T-helper 1 cell treated with Interleukin-12 subunit alpha and Interleukin-12 subunit beta and Interleukin-4 antibody, amounts not matched to agents 30 ng/mL and 1 ng/mL, for 36 hours (primary cell): ENCODE data around the gene MAP4K4. TPM values are rescaled to one million over a fixed set of nuclear protein-coding genes. Genes with fewer than 3 reads are reported as not detected.
"Not testable (repeated sequence)": the region's sequence is repeated elsewhere in the genome, so short reads cannot be mapped to it uniquely, and the experiment has no call there.

Source experiments
- intact Hi-C: fragments of 100-400 bp; cut with micrococcal nuclease; formaldehyde crosslinking; loops from one replicate; pipeline ENCODE4 v1.15.1; 2024
- total RNA-seq: library from RNA; stranded (reverse); gene quantifications from 2 replicates; pipeline ENCODE4 v1.2.3, GENCODE V29; 2022

The MAP4K4 gene
- total RNA-seq, 1 donor from 2014 or later = 120 TPM

DNA sequence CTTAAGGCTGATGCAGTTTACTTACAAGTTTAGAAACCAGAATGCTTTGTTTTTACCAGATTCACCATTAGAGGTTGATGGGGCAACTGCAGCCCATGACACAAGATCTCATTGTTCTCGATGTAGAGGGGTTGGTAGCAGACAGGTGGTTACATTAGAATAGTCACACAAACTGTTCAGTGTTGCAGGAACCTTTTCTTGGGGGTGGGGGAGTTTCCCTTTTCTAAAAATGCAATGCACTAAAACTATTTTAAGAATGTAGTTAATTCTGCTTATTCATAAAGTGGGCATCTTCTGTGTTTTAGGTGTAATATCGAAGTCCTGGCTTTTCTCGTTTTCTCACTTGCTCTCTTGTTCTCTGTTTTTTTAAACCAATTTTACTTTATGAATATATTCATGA, 194.9 kb downstream of the MAP4K4 start:
- intact Hi-C loops = no loop called here

DNA sequence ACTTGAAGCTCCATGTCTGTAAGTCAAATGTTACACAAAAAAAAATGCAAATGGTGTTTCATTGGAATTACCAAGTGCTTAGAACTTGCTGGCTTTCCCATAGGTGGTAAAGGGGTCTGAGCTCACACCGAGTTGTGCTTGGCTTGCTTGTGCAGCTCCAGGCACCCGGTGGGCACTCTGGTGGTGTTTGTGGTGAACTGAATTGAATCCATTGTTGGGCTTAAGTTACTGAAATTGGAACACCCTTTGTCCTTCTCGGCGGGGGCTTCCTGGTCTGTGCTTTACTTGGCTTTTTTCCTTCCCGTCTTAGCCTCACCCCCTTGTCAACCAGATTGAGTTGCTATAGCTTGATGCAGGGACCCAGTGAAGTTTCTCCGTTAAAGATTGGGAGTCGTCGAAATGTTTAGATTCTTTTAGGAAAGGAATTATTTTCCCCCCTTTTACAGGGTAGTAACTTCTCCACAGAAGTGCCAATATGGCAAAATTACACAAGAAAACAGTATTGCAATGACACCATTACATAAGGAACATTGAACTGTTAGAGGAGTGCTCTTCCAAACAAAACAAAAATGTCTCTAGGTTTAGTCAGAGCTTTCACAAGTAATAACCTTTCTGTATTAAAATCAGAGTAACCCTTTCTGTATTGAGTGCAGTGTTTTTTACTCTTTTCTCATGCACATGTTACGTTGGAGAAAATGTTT, 196.3 kb downstream of the MAP4K4 start:
- intact Hi-C loops = no loop called here

DNA sequence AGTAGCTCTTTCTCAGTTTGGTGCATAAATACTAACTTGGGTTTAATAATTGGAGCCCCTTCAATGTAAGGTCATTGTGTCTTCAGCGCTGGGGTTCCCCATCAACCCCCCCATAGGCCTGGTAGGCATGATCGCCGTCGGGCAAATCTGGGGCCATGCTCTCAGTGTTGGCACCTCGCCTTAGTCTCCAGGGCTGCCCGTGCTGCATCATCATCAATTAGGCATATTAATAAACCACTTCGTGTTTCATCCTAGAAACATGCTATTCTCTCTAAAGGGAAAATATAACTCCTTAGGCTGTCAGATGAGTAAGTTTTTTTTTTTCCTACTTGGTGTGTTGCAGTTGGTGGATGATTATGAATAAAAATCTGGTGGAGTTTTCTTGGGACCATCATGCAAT, 197.5 kb downstream of the MAP4K4 start:
- intact Hi-C loops = no loop called here

- intact Hi-C loops = no loop called here
These were observed 198.4 kb downstream of the MAP4K4 start for GRCh38 chr2:101895819-101896322.

GRCh38 chr2:101897301-101897700, 199.8 kb downstream of the MAP4K4 start:
- intact Hi-C loops = no loop called here

GRCh38 chr2:101899265-101899664, 201.8 kb downstream of the MAP4K4 start:
- intact Hi-C loops = no loop called here

- intact Hi-C loops = no loop called here
These were observed 202.4 kb downstream of the MAP4K4 start for GRCh38 chr2:101899871-101900270.

DNA sequence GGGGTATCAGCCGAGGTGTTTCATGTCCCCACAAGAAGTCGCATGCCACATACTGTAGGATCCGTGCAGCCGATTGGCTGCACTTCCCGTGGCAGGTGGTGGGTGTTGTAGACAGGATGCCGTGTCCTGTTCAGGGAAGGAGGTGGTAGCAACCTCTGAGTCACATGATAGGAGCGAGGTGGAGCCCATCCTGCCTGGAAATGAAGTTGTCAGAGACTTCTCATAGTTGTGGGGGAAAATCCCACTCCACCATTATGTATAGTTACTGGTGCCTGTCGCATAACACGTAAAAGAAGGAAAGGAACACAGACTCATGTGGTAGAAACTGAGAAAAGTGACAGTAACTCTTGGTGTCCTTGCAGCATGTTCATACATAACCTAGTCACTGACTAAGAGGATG, 202.9 kb downstream of the MAP4K4 start:
- intact Hi-C loops = no loop called here

- intact Hi-C loops = no loop called here
These were observed 203.7 kb downstream of the MAP4K4 start for GRCh38 chr2:101901241-101901640.

- intact Hi-C loops = no loop called here
These were observed 204.7 kb downstream of the MAP4K4 start for GRCh38 chr2:101902169-101902568.

DNA sequence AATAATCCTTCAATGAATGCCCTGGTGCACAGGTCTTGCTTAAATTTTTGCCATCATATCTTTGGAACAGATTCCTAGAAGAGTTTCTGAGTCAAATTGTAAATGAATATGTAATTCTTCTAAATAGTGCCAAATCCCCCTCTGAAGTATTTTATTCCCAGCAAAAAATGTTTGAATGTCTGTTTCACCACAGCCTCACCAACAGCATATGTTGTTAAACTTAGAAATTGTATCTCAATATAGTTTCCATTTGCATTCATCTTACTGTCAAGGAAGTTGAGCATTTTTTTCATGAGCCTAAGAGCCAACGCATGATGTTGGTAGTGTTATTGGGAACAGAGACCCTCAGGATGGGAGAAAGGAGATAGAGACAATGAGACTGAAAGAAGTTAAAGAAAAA, 207.4 kb downstream of the MAP4K4 start:
- intact Hi-C loops = no loop called here

DNA sequence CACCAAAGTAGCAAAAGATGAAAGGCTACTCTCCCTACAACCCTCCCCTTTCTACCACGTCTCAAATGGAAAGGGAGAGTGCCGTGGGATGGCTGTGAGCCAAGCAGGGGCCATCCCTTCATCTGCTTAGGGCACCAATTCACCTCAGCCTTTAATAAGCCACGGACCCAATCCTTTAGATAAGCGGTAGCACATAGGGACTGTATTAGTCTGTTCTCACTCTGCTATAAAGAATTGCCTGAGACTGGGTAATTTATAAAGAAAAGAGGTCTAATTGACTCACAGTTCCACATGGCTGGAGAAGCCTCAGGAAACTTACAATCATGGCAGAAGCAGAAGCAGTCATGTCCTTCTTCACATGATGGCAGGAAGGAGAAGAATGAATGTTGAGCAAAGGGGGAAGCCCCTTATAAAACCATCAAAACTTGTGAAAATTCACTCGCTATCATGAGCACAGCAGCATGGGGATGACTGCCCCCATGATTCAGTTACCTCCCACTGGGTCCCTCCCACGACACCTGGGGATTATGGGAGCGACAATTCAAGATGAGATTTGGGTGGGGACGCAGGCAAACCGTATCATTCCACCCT, 208.3 kb downstream of the MAP4K4 start:
- intact Hi-C loops = no loop called here

- intact Hi-C loops = no loop called here
These were observed 212.3 kb downstream of the MAP4K4 start for GRCh38 chr2:101909760-101910159.

GRCh38 chr2:101912545-101912944, 215.0 kb downstream of the MAP4K4 start:
- intact Hi-C loops = no loop called here

DNA sequence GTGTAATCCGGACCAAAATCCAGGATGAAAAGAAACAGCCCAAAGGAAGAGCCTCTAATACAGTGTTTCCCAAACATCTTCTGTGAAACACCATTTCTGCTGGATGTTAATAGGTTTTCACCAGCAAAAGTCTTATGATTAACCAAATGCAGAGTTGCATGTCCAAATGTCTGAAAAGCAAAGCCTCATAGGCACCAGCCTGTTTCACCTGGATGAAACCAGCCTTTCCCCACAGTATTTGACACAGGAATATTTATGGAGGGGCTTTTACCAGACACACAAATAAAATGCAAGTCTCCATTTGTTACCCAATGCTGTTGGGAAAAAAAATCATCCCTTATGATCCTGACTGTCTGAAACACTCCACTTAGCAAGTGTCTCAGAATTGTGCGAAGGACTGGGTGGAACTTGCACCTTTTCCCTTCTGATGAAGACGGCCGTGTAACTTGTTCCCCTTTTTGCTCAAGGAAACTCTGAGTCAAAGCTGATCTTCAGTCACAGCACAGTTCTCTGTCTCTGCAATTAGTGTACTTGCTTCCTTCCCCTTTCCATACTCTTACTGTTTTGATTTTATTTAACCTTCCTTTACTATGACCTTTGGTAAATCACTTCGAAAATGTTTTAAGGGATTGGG, 223.9 kb downstream of the MAP4K4 start:
- intact Hi-C loops = no loop called here

DNA sequence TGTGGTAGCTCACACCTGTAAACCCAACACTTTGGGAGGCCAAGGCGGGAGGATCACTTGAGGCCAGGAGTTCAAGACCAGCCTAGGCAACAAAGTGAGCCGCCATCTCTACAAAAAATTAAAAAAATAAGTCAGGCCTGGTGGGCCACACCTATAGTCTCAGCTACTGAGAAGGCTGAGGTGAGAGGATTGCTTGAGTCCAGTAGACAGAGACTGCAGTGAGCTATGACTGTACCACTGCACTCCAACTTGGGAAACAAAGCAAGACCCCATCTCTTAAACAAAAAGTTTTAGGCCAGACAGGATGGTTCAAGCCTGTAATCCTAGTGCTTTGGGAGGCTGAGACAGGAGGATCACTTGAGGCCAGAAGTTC, 224.4 kb downstream of the MAP4K4 start:
- intact Hi-C loops = no loop called here

DNA sequence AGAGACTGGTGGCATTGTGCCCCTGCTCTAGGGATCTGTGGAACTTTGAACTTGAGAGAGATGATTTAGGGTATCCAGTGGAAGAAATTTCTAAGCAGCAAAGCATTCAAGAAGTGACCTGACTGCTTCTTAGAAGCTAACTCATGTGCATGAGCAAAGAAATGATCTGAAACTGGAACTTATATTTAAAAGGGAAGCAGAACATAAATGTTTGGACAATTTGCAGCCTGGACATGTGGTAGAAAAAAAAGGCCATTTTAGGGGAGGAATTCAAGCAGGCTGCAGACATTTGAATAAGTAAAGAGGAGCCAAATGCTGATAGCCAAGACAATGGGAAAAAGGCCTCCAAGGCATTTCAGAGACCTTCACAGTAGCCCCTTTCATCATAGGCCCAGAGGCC, 226.8 kb downstream of the MAP4K4 start:
- intact Hi-C loops = not testable (repeated sequence)

- intact Hi-C loops = no loop called here
These were observed 232.5 kb downstream of the MAP4K4 start for GRCh38 chr2:101930019-101930418.

- intact Hi-C loops = no loop called here
These were observed 233.3 kb downstream of the MAP4K4 start for GRCh38 chr2:101930847-101931246.

- intact Hi-C loops = no loop called here
These were observed 233.9 kb downstream of the MAP4K4 start for GRCh38 chr2:101931402-101931801.

GRCh38 chr2:101935764-101936163, 238.3 kb downstream of the MAP4K4 start:
- intact Hi-C loops = not testable (repeated sequence)

- intact Hi-C loops = no loop called here
These were observed 245.3 kb downstream of the MAP4K4 start for GRCh38 chr2:101942851-101943250.
